AG04450 (cell line): ENCODE results near the gene MMS19. TPM values are rescaled to one million over a fixed set of nuclear protein-coding genes. Genes with fewer than 3 reads are reported as not detected.

Experiments
- CTCF ChIA-PET: fragments of 300-600, 350-600 bp; formaldehyde crosslinking; extraction: SDS; loops from one replicate; lab custom pipeline; 2022; ENCODE audit warnings: antibody characterized with exemption, inconsistent platforms; lab: Charles Lee
- POLR2A ChIA-PET: fragments of 350-600 bp; formaldehyde crosslinking; extraction: SDS; loops from one replicate; lab custom pipeline; 2021; ENCODE audit warnings: antibody characterized with exemption, inconsistent platforms; lab: Yijun Ruan, JAX
- DNase-seq: peaks from one replicate; pipeline ENCODE4 v3.0.0-alpha.2; 2011; ENCODE audit warnings: low read depth, low spot score
- H3K27ac ChIP-seq: one replicate; pipeline ENCODE4 v1.5.1; 2012; ENCODE audit warnings: low read depth, low read length, control low read depth
- H3K27me3 ChIP-seq: one replicate; pipeline ENCODE4 v1.6.0; 2012; ENCODE audit warnings: low read length; ENCODE audit not compliant: control insufficient read depth, insufficient read depth
- H3K4me3 ChIP-seq: 2 replicates; pipeline ENCODE4 v1.5.1; 2011; ENCODE audit warnings: mild to moderate bottlenecking, low read depth, low read length, control low read depth
- H3K9me3 ChIP-seq: 2 replicates; pipeline ENCODE4 v1.5.1; 2012; ENCODE audit warnings: low read length; ENCODE audit not compliant: control insufficient read depth, insufficient read depth
- CTCF ChIP-seq: IDR thresholded peaks from 2 replicates; pipeline ENCODE4 v1.5.1; 2011; ENCODE audit warnings: low read depth, low read length, control low read depth, inconsistent platforms
- polyA plus RNA-seq: library from polyadenylated mRNA; depleted of rRNA; stranded (reverse); fragments of >200 nt; gene quantifications from 2 replicates; pipeline ENCODE4 v1.2.3, GENCODE V29; 2011

The MMS19 gene
- polyA plus RNA-seq, 1 experiment: 71.5 TPM

- CTCF ChIA-PET: interaction anchor here (0.6 to 1.4 kb wide), 4 partner anchors 31 to 811 kb away, joined by 3 to 7 read pairs (median 3); no protein-coding TSS in a partner anchor
- no peak for DNase-seq
- POLR2A ChIA-PET: no interaction called here
These were observed 4.7 kb upstream of the MMS19 start for GRCh38 chr10:97502916-97503315.

GRCh38 chr10:97500297-97500575, 2.0 kb upstream of the MMS19 start:
- Histone ChIP-seq H3K4me3 (peak overlapping the region; percentile 78), H3K27ac (peak overlapping the region; percentile 54), H3K27me3 (no peaks in the 10 kb centered on the region), H3K9me3 (no peaks in the 10 kb centered on the region; the same call in 1 of the 2 replicates)
- no peak for TF ChIP-seq CTCF
- no peak for DNase-seq
- ChIA-PET CTCF (interaction anchor here (0.6 to 3.1 kb wide), 5 partner anchors 40 to 178 kb away, joined by 3 to 26 read pairs (median 3); no protein-coding TSS in a partner anchor), POLR2A (no interaction called here)

More at GRCh38 chr10:97502916-97503315, 4.7 kb upstream of the MMS19 start:
- Histone ChIP-seq H3K27me3 (no peaks in the 10 kb centered on the region), H3K9me3 (no peaks in the 10 kb centered on the region; the same call in 1 of the 2 replicates), H3K27ac (no peak overlapping the region), H3K4me3 (no peak overlapping the region)
- TF ChIP-seq CTCF: no peak

- Histone ChIP-seq H3K4me3 (peak overlapping the region; percentile 78), H3K27me3 (no peaks in the 10 kb centered on the region), H3K27ac (peak overlapping the region; percentile 54), H3K9me3 (no peaks in the 10 kb centered on the region; the same call in 1 of the 2 replicates)
- POLR2A ChIA-PET: interaction anchor here (0.6 to 1.7 kb wide), 8 partner anchors 9 to 97 kb away, joined by 3 to 10 read pairs (median 4); no protein-coding TSS in a partner anchor
- DNase-seq: no peak
- TF ChIP-seq CTCF: no peak
- CTCF ChIA-PET: interaction anchor here (0.5 to 3.1 kb wide), 12 partner anchors 8 to 142 kb away, joined by 3 to 26 read pairs (median 4); partner anchors contain the start of gene ANKRD2
These were observed 1.5 kb upstream of the MMS19 start for GRCh38 chr10:97499561-97500296.

- ChIA-PET POLR2A (interaction anchor here (0.6 to 1.7 kb wide), 9 partner anchors 9 to 97 kb away, joined by 3 to 10 read pairs (median 4); no protein-coding TSS in a partner anchor), CTCF (interaction anchor here (0.5 to 3.1 kb wide), 13 partner anchors 9 to 143 kb away, joined by 3 to 26 read pairs (median 3); partner anchors contain the start of gene ANKRD2)
- Histone ChIP-seq H3K4me3 (peak within 1 kb of the TSS; percentile 78), H3K27ac (peak within 1 kb of the TSS; percentile 87), H3K9me3 (no peaks in the 10 kb centered on the region; the same call in 1 of the 2 replicates), H3K27me3 (no peaks in the 10 kb centered on the region)
- peak; percentile 21; the same call in 1 of the 2 replicates for TF ChIP-seq CTCF
- no peak for DNase-seq
These were observed 779 bp upstream of the MMS19 start, which contains the start of gene UBTD1 for GRCh38 chr10:97498841-97499560. TSS of gene UBTD1 (plus strand) at chr10:97498924. CDS start at chr10:97499204, 280 bp downstream.
